ENCODE data around the gene BACH2.
"Not testable (repeated sequence)": the region's sequence is repeated elsewhere in the genome, so short reads cannot be mapped to it uniquely, and the experiment has no call there.

Gene BACH2

GRCh38 chr6:90135667-90136066 lies 161.0 kb downstream of the BACH2 start:
- H3K4me3 ChIP-seq (ENCODE audit: control insufficient read depth, low read depth, low read length), result no peak overlapping the region
- no peak for TF ChIP-seq CTCF (conservative IDR thresholded peaks at IDR 0.05; ENCODE audit: control insufficient read depth, insufficient read depth, low read depth, low read length)
- peak; percentile 90 for DNase-seq (ENCODE audit: low read depth)

- not testable (repeated sequence) for DNase-seq (ENCODE audit: low read depth); H3K4me3 ChIP-seq (ENCODE audit: control insufficient read depth, low read depth, low read length)
Observed at GRCh38 chr6:90133664-90134063, 163.0 kb downstream of the BACH2 start.

GRCh38 chr6:90131614-90132423 lies 164.8 kb downstream of the BACH2 start:
- peak; percentile 94 for DNase-seq (ENCODE audit: low read depth)
- TF ChIP-seq CTCF (conservative IDR thresholded peaks at IDR 0.05; ENCODE audit: control insufficient read depth, insufficient read depth, low read depth, low read length), result no peak

GRCh38 chr6:90131125-90131524 lies 165.5 kb downstream of the BACH2 start:
- H3K4me3 ChIP-seq (ENCODE audit: control insufficient read depth, low read depth, low read length), result no peak overlapping the region
- no peak for TF ChIP-seq CTCF (conservative IDR thresholded peaks at IDR 0.05; ENCODE audit: control insufficient read depth, insufficient read depth, low read depth, low read length)
- peak; percentile 22 for DNase-seq (ENCODE audit: low read depth)

More at GRCh38 chr6:90131614-90132423, 164.8 kb downstream of the BACH2 start:
- H3K4me3 ChIP-seq (ENCODE audit: control insufficient read depth, low read depth, low read length), result no peak overlapping the region

GRCh38 chr6:90128687-90129086 lies 168.0 kb downstream of the BACH2 start:
- not testable (repeated sequence) for DNase-seq (ENCODE audit: low read depth); H3K4me3 ChIP-seq (ENCODE audit: control insufficient read depth, low read depth, low read length)

GRCh38 chr6:90127595-90127994 lies 169.0 kb downstream of the BACH2 start:
- TF ChIP-seq CTCF (conservative IDR thresholded peaks at IDR 0.05; ENCODE audit: control insufficient read depth, insufficient read depth, low read depth, low read length), result no peak
- H3K4me3 ChIP-seq (ENCODE audit: control insufficient read depth, low read depth, low read length), result no peak overlapping the region
- no peak for DNase-seq (ENCODE audit: low read depth)

GRCh38 chr6:90126839-90127238 lies 169.8 kb downstream of the BACH2 start:
- DNase-seq (ENCODE audit: low read depth), result no peak
- no peak overlapping the region for H3K4me3 ChIP-seq (ENCODE audit: control insufficient read depth, low read depth, low read length)

More at GRCh38 chr6:90126839-90127238, 169.8 kb downstream of the BACH2 start:
- no peak for TF ChIP-seq CTCF (conservative IDR thresholded peaks at IDR 0.05; ENCODE audit: control insufficient read depth, insufficient read depth, low read depth, low read length)
